ENCODE measurements around the gene GLI3. TPM values are rescaled to one million over a fixed set of nuclear protein-coding genes. Genes with fewer than 3 reads are reported as not detected.

Gene GLI3
- total and polyA plus RNA-seq, 10 of the 15 experiments (the other 5 are each of a cell fraction or from before 2014, with no cell fraction given) = 0.01 TPM; not detected in 8

DNA sequence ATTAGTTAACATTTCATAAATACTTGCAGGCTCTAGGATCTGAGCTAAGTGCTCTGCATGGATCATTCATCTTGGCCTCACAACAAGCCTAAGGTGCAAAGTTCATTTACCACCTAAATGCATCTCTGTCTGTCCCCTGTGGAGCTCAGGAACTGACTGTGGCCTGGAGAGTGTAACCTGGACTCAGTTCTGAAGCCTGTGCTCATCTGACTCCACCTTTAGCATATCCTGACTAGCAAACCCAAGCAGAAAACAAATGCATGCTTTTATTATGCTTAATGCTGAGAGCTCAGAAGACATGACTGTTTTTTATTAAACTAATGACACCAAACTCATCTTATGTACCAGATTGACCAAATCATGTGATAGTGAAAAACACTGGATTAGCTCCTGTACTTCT lies 288.5 kb downstream of the GLI3 start:
- no peaks in the 10 kb centered on the region for H4K20me1 ChIP-seq (ENCODE audit: control insufficient read depth, insufficient read depth)
- BruUV-seq (replicated peaks) = no TSS peak
- POLR2A ChIA-PET = no interaction called here
- no peaks in the 10 kb centered on the region for H3K9me3 ChIP-seq (replicated peaks; ENCODE audit: control insufficient read depth, insufficient read depth, low read length)
- H3K4me2 ChIP-seq (ENCODE audit: control insufficient read depth, insufficient read depth) = no peak overlapping the region
- no peaks in the 10 kb centered on the region for H3K79me2 ChIP-seq (ENCODE audit: control insufficient read depth, insufficient read depth, low read length)
- FAIRE-seq (no peak), ATAC-seq (no peak), DNase-seq (ENCODE audit: low read depth, low spot score) (no peak)
- no peak overlapping the region for H2AFZ ChIP-seq (ENCODE audit: control insufficient read depth, low read depth, low read length)
- intact Hi-C loops (cut with micrococcal nuclease; ENCODE audit: unreplicated experiment) = no loop called here
- SMC1A ChIA-PET (ENCODE audit: uncharacterized antibody, unreplicated experiment) = interaction anchor here (0.9 to 1.3 kb wide), 3 partner anchors 15 to 23 kb away, joined by 3 read pairs; no protein-coding TSS in a partner anchor
- H3K27ac ChIP-seq (ENCODE audit: control insufficient read depth, insufficient read depth) = no peak overlapping the region
- no peaks in the 10 kb centered on the region for H3K36me3 ChIP-seq (ENCODE audit: control insufficient read depth in 2 of 2, insufficient read depth in 2 of 2, low read length in 1 of 2)
- RAD21 ChIA-PET (ENCODE audit: unreplicated experiment) = no interaction called here
- CTCF ChIA-PET = interaction anchor here (1.4 to 8.8 kb wide), 3 partner anchors 8 to 29 kb away, joined by 3 to 89 read pairs (median 34); no protein-coding TSS in a partner anchor
- no peaks in the 10 kb centered on the region for H3K27me3 ChIP-seq (replicated peaks in 1 of 2; ENCODE audit: control insufficient read depth in 2 of 2, insufficient read depth in 2 of 2, low read length in 1 of 2)
- no peaks in the 10 kb centered on the region for H3K4me1 ChIP-seq (ENCODE audit: control insufficient read depth, insufficient read depth, low read length)
- in situ Hi-C loops (cut with MboI) = loop anchor here (10.0 to 25.0 kb wide), 2 partner anchors 896 to 1889 kb away; no protein-coding TSS in a partner anchor
- H3K9ac ChIP-seq (ENCODE audit: control insufficient read depth, insufficient read depth, low read length) = no peak overlapping the region
- TF ChIP-seq SP1 (IDR thresholded peaks at IDR 0.05; ENCODE audit: low read depth, low read length) = no peak
- no peak for TF ChIP-seq IRF3 (IDR thresholded peaks at IDR 0.05)
- TF ChIP-seq BMI1 (IDR thresholded peaks at IDR 0.05; ENCODE audit: borderline replicate concordance) = no peak
- TF ChIP-seq RBBP5 (conservative IDR thresholded peaks at IDR 0.05) = no peak
- TF ChIP-seq NR2C2 (IDR thresholded peaks at IDR 0.05; ENCODE audit: borderline replicate concordance, control insufficient read depth, insufficient read length, low read depth) = no peak
- TF ChIP-seq, protein P1, sequence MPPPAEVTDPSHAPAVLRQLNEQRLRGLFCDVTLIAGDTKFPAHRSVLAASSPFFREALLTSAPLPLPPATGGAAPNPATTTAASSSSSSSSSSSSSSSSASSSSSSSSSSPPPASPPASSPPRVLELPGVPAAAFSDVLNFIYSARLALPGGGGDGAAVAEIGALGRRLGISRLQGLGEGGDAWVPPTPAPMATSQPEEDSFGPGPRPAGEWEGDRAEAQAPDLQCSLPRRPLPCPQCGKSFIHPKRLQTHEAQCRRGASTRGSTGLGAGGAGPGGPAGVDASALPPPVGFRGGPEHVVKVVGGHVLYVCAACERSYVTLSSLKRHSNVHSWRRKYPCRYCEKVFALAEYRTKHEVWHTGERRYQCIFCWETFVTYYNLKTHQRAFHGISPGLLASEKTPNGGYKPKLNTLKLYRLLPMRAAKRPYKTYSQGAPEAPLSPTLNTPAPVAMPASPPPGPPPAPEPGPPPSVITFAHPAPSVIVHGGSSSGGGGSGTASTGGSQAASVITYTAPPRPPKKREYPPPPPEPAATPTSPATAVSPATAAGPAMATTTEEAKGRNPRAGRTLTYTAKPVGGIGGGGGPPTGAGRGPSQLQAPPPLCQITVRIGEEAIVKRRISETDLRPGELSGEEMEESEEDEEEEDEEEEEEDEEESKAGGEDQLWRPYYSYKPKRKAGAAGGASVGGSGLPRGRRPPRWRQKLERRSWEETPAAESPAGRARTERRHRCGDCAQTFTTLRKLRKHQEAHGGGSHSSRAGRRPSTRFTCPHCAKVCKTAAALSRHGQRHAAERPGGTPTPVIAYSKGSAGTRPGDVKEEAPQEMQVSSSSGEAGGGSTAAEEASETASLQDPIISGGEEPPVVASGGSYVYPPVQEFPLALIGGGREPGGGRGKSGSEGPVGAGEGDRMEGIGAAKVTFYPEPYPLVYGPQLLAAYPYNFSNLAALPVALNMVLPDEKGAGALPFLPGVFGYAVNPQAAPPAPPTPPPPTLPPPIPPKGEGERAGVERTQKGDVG (CRISPR knock-in tag; IDR thresholded peaks at IDR 0.05) = no peak
- no peak for TF ChIP-seq ZNF217 (IDR thresholded peaks at IDR 0.05)
- no peak for TF ChIP-seq USF2 (IDR thresholded peaks at IDR 0.05; ENCODE audit: borderline replicate concordance, low read depth, low read length)
- TF ChIP-seq, protein P2, sequence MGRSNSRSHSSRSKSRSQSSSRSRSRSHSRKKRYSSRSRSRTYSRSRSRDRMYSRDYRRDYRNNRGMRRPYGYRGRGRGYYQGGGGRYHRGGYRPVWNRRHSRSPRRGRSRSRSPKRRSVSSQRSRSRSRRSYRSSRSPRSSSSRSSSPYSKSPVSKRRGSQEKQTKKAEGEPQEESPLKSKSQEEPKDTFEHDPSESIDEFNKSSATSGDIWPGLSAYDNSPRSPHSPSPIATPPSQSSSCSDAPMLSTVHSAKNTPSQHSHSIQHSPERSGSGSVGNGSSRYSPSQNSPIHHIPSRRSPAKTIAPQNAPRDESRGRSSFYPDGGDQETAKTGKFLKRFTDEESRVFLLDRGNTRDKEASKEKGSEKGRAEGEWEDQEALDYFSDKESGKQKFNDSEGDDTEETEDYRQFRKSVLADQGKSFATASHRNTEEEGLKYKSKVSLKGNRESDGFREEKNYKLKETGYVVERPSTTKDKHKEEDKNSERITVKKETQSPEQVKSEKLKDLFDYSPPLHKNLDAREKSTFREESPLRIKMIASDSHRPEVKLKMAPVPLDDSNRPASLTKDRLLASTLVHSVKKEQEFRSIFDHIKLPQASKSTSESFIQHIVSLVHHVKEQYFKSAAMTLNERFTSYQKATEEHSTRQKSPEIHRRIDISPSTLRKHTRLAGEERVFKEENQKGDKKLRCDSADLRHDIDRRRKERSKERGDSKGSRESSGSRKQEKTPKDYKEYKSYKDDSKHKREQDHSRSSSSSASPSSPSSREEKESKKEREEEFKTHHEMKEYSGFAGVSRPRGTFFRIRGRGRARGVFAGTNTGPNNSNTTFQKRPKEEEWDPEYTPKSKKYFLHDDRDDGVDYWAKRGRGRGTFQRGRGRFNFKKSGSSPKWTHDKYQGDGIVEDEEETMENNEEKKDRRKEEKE (IDR thresholded peaks at IDR 0.05) = no peak
- TF ChIP-seq USF1 (IDR thresholded peaks at IDR 0.05; ENCODE audit: borderline replicate concordance, extremely low read length, insufficient read depth, low read depth, low read length) = no peak
- no peak overlapping the region for H3K4me3 ChIP-seq

Measured in GM12878 (cell line).